Activated gamma-delta T cell treated with anti-CD3 and anti-CD28 coated beads, Interleukin-2, amount 50 U/mL, for 16 hours (primary cell): ENCODE measurements around the gene HGFAC.

ENCODE experiments used
- DNase-seq: peaks from one replicate; pipeline ENCODE4 v3.0.0-alpha.2; 2020; ENCODE audit warnings: low read depth

Gene HGFAC

DNA sequence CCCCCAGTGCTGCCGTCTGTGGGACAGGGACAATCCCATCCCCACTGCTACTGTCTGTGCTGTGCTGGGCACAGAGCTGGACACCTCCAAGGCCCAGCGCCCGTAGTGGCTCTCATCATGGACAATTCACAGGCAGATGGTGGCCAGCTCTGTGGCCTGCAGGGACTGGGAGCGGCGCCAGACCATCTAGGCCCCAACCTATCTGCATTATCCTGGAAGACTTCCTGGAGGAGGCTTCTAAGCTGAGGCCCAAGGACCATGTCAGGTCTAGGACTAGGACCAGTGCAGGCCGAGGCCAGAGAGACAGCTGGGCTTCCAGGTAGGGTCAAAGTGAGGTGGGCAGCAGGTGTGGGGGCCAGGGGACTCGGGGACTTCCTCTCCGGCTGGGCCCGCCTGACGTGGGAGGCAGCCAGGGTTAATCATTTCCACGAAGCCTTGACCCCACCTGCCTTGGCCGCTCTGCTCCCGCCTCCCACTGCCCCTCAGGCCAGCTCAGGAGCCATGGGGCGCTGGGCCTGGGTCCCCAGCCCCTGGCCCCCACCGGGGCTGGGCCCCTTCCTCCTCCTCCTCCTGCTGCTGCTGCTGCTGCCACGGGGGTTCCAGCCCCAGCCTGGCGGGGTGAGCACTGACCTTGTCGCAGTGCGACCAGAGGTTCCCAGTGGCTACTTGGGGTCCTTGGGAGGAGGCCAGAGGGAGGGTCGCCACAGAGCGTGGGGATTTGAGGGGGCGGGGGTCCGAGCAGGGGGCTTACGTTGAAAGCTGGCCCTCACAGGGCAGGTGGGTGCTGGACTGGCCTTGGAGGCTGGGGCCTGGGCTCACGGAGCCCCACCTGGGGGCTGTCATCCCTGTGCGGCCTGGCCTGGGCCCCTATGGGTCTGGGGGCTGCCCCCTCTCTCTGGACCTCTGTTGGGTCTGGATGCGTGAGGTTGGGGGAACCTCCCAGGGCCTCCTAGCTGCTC, at the start of gene HGFAC:
HGFAC (plus strand) TSS at position 468 of the 959 bp plus-strand sequence; CDS start at position 502, 34 bp downstream.
- DNase-seq: no peak

DNA sequence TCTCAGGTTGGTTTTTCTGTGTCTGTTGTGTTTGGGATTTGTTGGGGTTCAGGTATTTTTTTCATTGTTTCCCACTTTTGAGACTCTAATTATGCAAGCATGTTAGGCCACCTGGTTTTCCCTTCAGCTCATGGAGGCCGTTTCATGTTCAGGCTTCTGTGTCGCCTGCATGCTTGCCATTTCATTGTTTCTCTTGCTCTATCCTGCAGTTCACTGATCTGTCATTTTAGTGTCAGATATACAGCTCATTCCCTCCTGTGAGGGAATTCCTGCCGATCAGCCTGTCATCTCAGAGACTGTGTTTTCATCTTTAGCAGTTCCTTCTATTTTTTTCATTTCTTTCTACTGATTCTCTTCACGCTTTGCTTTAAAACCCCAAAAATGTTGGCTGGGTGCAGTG, 49.4 kb upstream of the HGFAC start:
- no peak for DNase-seq

DNA sequence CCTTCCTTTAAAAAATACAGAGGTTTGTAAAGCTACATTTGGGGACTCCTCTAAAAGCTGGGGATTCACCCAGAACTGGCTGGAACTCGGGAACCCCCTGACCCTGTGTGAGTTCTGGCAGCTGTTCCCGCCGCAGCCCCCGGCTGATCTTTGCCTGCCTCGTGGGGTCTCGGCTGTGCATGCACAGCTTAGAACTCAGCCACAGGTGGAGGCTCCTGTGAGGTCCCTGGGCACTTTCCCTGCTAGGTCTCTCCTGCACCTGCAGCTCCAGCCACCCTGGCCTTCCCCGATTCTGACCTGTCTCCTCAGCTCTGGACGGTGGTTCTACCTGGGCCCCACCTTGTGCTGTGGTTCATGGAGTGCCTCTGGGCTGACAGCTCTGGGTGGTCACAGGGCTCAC, 48.6 kb upstream of the HGFAC start:
- DNase-seq: no peak

DNA sequence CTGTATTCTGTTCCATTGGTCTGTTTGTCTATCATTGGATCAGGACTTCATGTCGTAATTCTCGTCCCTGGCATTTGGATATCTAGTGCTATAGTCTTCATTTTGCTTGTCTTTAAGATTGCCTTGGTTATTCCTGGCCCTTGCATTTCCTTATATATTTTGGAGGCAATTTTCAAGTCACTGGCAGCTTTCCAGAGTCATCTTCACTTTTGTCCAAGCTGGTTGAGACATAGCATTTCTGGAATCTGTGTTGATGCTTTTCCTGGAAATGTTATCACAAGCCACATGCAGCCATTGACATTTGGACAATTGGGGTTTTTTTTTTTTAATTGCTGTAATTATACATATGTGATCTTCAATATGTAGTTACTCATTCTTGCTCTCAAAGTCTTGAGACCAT, 45.2 kb upstream of the HGFAC start:
- no peak for DNase-seq

DNA sequence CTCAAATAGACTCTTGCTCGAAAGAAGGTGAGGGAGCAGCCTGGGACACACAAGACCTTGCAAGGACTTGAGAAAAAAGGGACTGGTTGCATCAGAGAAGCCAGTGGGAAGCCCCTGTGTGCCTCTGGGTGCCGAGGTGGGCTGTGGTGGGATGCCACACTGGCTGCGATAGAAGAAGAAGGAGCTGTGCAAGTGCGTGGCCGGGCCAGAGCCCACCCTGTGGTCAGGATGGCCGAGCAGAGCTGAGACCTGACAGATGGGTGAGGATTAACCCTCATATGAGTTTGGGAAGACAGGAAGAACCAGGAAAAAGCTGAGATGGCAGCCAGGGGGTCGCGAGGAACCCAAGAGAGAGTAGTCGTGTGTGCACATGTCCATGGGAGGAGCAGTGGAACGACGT, 44.6 kb upstream of the HGFAC start:
- no peak for DNase-seq

DNA sequence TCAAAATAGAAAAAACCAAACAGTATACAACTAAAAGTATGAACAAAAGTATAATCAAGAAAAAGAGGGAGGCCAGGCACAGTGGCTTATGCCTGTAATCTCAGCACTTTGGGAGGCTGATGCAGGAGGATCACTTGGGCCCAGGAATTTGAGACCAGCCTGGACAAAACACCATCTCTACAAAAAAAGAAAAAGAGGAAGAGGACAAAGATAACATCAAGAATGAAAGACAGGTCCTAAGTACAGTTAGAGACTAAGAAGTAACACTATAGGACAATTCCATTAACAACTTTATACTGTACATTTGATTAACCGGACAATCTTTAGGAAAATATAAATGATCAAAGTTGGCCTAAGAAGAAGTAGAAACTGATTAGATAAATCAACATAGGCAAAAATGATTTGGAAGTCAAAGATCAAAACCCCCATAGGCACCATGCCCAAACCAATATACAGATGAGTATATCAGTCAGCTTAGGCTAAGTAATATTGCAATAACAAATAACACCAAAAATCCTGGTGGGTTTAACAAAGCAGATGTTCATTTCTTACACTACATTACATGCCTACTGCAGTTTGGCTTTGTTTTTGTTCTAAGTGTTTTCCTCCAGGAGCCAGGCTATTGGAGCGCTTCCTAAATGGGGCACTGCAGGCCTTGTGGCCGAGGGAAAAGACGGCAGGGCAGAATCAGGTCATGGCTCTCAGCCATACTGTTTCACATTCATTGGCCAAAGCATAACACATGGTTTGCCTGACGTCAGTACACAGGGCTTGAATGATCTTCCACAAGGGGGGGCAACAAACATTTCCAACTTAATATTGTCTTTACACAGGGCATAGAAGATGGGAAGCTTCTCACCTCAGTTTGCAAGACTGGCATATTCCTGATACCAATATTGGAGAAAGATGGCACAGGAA, 42.2 kb upstream of the HGFAC start:
- DNase-seq: no peak

DNA sequence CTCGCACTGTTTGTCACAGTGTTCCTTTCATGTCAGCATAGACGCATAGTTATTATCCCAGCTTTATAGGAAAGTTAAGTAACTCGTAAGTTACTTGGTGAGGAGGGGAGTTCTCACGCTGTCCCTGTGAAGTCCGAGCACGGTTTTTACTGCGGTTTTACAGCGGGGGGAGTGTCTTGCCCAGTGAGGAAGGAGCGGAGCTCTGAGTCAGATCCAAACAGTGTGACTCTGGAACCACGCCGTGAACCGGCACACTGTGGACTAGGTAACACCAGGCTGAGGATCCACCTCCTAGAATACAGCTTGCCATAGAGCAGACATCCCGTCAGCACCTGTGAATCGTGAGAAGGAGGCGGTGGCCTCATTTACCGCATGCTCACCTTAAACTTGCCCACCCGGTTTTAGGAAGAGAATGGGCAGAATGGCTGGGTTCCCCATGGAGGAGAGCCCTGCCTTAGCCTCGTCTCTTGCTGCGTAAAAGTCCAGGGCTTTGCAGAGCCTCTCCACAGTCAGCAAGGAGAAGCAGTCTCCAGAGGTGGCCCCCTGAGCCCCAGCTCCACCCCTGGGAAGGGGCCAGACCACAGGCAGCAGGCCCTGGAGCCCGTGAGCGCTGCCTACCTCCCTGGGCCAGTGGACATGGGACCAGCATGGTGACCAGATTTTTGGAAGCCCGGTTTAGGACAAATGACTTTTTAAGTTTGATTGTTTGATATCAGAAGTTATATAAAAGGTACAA, 40.2 kb upstream of the HGFAC start:
- no peak for DNase-seq

DNA sequence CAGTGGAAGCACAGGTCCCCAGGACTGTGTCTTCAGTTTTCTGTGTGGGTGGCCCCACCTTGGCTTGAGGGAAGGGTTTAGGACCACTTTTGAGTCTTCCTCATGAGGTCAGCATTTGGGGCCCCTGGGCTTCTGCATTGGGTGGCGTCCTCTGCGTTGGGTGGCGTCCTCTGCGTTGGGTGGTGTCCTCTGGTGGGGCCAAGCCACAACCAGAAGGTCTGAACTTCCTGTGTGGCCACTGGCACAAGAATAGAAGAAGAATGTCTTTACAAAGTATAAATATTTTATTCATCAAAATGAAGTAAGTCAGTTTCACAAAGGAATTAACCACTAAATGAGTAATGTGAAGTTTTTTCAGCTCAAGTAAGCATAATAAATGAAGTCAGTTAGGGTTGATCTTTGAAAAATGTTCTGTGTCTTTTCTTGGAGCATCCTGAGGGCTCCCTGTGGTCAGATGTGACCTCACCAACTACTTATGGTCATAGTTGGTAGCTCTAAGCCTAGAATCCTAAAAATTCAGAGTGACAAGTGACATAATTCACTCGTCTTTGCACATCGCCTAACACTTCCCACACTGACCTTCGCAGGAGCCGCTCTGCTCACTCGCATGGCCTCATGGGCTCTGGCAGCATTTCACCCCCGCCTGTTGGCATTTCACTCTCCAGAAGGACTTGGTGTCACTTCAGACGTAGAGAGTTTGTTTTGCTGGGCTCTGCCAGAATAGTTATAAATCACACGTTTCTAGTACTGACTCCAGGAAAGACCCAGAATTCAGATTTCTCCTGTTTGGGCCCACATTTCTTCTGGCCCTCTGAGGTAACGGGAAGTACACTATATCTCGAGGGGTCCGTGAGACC, 39.0 kb upstream of the HGFAC start:
- no peak for DNase-seq

DNA sequence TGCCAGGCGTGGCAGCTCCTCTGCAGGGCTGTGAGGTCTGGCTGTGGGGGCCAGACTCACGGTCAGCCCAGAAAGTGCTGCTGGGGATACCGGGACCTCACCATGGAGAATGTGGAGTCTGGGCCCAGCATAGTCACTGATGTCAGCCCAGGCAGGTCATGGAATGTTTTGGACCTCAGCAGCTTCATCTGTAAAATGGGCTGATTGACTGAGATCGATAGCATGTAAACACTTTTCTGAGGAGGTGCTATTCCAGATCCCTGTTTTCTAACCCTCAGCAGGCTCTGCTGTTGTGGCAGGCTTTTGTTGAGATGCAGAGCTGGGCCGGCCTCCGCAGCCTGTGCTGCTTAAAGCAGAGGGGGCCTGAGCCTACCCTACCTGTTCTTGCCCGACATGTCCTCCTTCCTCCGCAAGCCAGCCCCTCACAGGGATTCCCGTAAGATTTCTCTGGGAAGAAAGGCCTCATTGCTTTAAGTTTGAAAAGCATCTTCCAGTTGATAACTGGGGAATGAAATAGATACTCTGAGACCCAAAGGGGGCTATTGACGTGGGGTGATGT, 38.3 kb upstream of the HGFAC start:
- DNase-seq: no peak

DNA sequence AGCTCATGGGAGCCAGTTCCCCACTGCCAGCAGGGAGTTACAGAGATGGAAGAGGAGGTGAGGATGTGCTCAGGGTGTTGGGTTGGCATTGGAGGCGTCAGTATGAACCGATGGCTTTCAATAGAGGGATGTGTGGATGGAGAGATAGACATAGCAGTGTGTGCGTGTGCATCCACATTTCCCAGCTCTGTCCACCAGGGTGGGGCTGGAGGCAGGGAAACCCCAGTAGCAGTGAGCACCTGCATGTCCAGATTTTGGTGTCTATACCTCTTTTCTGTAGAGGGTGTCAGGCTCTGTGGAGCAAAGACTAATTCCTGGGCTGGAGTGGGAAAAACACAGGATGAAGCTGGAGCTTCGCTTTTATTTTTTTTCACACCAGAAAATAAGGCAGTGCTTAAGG, 37.2 kb upstream of the HGFAC start:
- DNase-seq: no peak

DNA sequence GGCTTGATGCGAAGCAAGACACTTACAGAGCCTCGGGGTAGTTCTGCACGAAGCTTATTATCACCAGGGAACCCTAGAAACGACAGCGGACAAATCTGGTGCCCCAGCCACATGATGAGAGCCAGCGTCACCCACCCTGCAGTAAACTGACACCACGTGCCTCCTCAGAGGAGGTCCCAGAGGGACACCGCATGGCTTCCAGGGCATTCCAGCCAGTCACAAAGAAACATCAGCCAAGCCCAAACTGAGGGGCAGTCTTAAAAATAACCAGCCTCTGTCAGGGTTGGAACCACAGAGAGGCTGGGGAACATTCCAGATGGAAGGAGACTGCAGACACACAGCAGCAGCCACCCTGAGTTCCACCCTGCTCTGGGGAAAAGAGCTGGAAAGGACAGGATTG, 36.6 kb upstream of the HGFAC start:
- DNase-seq: no peak

DNA sequence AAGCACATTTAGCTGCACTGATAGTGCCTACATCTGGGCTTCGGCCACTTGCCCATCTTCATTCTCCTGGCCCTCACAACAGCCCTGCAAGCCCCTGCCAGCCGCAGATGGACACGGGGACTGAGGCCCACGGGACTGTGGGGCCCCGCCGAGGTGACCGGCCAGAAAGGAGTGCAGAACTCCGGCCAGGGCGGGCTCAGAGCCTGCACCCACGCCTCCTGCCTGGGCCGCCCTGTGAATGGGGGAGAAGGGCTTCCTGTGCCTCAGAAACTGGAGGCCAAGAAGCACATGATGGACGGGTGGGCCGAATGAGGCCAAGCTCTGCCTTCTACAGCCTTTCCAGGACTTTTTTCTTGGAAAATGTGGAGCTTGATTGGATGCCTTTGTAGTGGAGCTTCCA, 35.7 kb upstream of the HGFAC start:
- no peak for DNase-seq

DNA sequence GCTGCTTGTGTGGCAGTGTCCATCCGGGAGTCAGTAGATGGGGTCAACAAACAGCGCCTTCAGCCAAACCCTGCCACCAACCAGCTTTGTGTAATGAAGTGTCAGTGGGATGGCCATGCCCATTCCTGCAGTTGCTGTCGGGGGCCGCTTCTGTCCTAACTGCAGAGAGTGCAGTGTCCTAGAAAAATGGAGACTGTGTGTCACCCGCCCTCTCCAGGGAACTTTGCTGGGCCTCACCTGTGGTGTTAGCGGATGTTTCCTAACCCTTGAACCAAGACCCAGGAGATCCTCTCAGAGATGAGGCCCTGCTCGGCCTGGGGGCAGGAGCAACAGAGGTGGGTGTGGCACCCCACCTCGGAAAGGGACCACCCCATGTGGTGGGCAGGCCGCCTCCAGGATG, 35.3 kb upstream of the HGFAC start:
- no peak for DNase-seq

DNA sequence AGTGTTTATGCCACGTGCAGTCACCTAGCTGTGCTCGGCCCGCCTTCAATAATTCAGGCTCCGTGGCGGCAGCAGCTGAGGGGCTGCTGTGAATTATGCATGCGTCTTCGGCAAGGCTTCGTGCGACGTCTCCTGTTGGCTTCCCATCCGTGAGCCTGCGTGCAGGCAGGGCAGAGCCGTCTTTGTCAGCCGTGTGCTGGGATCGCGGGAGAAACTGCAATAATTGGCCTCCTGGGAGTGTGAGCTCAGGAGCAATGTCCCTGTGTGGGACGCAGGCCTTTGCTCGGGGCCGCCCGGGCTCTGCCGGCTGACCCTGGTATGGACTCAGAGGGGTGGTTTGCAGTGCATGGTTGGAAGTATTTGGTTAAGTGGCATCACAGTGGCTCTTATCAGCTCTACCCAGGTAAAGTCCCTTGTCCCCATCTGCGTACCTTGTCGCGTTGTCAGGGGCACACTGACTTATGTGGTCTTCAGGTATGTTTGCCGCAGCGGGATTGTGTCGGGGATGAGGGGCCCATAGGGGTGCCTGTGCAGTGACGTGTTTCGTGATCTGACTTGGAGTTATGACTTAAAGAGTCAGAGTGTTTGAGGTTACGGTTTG, 34.5 kb upstream of the HGFAC start:
- no peak for DNase-seq

DNA sequence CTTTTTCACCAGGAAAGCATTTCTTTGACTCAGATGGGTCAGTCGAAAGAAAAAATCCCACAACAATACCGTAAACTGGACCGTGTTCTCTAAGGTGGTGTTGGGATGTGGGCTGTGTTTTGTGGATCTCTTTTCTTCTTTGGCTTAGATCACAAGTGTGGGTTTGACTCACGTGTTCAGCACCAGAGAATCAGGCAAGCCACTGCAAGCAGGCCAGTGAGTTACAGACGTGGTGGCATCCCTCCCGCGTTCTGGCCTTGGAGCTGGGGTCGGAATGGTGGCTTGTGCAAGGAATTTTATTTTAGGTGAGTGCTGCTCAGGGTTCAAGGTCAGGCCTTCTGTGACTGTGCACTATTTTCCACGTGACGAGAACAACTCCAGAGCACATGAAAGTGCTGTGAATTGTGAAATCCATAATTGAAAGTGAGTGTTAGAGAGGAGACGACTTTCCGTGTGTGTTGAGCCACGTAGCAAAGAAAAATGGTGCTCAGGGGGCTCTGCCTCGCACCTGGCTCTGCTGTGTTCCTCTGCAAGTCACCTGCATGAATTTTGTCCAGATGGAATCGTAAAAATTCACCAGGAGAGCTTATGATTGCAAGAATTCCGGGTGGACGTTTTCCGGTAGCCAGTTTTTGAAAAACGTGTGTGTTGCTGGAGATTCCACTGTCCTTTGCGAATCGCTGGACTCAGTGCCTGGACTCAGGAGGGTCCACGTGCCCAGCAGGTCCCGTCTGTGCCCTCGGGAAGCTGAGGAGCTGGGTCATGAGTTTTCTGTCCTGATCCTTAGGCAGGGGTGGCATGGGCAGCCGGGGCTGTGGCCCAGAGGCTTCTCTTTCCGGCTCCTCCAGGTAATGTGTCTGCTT, 33.6 kb upstream of the HGFAC start:
- DNase-seq: no peak

DNA sequence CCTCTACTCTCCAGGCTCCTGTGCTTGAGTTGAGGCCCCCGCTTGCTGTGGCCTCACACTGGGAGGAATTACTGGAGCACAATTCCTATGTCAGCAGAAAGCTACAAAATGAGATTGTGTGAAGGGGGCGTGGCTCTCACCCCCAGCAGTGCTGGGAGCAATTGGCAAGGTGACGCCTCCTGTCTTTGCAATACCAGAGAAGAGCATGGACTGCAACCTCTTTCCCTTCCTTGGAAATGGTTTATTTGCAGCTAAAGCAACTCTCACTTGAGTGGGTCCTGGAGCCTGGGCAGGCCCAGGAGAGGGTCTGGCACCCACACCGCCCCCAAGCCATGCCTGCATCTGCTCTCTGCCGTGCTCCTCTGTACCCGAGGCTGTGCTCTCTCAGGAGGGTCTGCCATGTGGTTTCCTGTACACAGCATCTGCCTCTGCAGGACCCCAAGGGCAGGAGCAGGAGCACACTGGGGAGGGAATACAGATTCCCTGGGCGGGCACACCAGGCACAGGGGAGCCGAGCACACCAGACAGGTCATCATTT, 32.9 kb upstream of the HGFAC start:
- DNase-seq: no peak

DNA sequence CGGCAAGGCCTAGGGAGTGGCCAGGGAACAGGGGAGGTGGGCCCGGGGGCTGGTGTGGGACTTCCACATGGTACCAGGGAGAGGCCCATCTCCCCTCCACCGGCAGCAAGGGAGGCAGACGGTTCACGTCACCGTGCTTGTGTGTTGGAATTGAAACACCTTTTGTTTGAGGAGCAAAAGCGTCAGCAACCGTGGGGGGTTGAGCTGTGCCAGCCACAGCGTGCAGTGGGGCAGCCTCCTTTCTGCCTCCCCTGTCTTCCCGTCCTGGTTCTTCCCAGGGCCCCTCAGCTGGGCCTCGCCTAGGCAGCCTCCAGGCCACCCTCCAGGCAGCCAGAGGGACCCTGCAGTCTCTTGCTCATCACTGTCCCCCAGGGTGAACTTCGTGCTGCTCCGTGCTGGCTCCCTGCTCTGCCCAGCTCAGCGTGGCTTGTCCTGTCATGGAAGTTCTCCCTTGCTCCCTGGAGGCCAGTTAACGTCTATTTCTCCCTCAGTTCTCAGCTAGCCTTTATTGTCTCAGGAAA, 32.1 kb upstream of the HGFAC start:
- no peak for DNase-seq

DNA sequence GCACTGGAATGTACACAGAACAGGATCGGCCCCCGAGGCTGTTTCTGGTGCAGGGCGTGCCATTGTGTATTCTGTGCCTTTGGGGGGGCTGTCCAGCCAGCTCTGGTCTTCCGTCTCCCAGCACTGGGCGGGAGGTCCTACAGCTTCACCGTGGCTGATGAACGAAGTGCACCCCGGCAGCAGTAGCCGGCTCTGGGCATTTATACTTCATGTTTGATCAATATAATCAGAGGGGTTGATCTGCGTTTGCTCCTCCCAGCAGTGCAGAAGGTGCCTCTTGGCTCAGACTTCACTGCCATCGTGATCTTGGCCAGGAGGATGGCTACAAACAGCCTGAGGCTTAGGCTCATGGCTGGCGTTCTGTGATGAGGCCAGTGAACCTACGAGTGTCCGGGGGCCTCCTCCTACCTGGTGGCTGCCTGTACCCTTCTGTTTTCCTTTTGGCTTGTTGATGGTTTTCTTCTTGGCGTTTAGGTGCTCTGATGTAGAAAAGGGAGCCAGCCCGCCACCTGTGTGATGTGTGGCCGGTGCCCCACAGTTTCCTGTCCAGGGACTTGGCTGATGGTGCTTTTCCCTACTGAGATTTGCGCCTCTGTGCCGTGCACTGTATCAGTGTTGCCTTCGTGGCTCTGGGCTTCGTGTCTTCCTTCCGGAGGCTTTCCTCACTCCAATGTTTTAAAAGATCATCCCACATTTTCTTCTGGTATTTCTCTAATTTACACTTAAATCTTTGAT, 31.2 kb upstream of the HGFAC start:
- DNase-seq: no peak
